ENCODE results near the gene CHRDL1. TPM values are rescaled to one million over a fixed set of nuclear protein-coding genes. Genes with fewer than 3 reads are reported as not detected.

CHRDL1 gene
- total RNA-seq, 4 donors from 2014 or later = 4.7 to 23.4 (median 9.8) TPM

- Histone ChIP-seq H3K36me3 (no peaks in the 10 kb centered on the region), H3K27me3 (no peaks in the 10 kb centered on the region), H3K9me3 (no peaks in the 10 kb centered on the region), H3K27ac (no peak overlapping the region), H3K4me1 (no peaks in the 10 kb centered on the region), H3K4me3 (no peak overlapping the region)
- WGBS = 92% methylated on average over 1 of the region's 1 CpG
- no peak for TF ChIP-seq POLR2AphosphoS5 (IDR thresholded peaks at IDR 0.05)
- TF ChIP-seq, protein P1, sequence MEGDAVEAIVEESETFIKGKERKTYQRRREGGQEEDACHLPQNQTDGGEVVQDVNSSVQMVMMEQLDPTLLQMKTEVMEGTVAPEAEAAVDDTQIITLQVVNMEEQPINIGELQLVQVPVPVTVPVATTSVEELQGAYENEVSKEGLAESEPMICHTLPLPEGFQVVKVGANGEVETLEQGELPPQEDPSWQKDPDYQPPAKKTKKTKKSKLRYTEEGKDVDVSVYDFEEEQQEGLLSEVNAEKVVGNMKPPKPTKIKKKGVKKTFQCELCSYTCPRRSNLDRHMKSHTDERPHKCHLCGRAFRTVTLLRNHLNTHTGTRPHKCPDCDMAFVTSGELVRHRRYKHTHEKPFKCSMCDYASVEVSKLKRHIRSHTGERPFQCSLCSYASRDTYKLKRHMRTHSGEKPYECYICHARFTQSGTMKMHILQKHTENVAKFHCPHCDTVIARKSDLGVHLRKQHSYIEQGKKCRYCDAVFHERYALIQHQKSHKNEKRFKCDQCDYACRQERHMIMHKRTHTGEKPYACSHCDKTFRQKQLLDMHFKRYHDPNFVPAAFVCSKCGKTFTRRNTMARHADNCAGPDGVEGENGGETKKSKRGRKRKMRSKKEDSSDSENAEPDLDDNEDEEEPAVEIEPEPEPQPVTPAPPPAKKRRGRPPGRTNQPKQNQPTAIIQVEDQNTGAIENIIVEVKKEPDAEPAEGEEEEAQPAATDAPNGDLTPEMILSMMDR (IDR thresholded peaks at IDR 0.05) = no peak
- no peak for TF ChIP-seq POLR2A (IDR thresholded peaks at IDR 0.05)
- no peak for TF ChIP-seq EP300 (IDR thresholded peaks at IDR 0.05)
- DNase-seq (ENCODE audit: low spot score in 2 of 2) = no peak
These were observed 104.2 kb downstream of the CHRDL1 start for GRCh38 chrX:110691446-110691845.

DNA sequence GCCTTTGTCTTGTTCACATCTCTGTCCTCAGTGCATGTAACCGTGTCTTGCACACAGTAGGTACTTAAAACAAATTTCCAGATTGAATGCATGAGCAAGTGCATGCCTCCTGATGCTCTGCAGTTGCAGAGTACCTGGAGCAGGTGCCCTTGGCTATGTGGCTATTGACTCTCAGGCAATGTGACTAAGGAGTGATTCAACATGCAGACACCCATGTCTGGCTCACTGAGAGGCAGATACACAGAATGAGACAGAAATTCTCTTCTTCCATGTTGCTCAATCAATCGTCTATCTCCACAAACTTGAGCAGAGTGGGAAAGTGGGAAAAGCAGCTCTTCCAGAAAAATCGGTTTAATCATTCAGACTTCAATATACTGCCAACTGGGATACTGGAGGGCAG lies 111.0 kb downstream of the CHRDL1 start:
- Histone ChIP-seq H3K27ac (no peak overlapping the region), H3K9me3 (no peaks in the 10 kb centered on the region), H3K4me3 (no peak overlapping the region), H3K36me3 (no peaks in the 10 kb centered on the region), H3K27me3 (no peaks in the 10 kb centered on the region), H3K4me1 (no peaks in the 10 kb centered on the region)
- DNase-seq (ENCODE audit: low spot score in 2 of 2) = no peak
- whole genome bisulfite sequencing = 69% methylated on average over 3 of the region's 3 CpGs
- TF ChIP-seq, protein P1 (IDR thresholded peaks at IDR 0.05) = no peak
- TF ChIP-seq EP300 (IDR thresholded peaks at IDR 0.05) = no peak
- no peak for TF ChIP-seq POLR2AphosphoS5 (IDR thresholded peaks at IDR 0.05)
- TF ChIP-seq POLR2A (IDR thresholded peaks at IDR 0.05) = no peak

- Histone ChIP-seq H3K4me1 (no peaks in the 10 kb centered on the region), H3K27ac (no peak overlapping the region), H3K27me3 (no peaks in the 10 kb centered on the region), H3K4me3 (no peak overlapping the region), H3K36me3 (no peaks in the 10 kb centered on the region), H3K9me3 (no peaks in the 10 kb centered on the region)
- WGBS = 69% methylated on average over 2 of the region's 2 CpGs
- TF ChIP-seq, protein P1 (IDR thresholded peaks at IDR 0.05) = no peak
- no peak for TF ChIP-seq EP300 (IDR thresholded peaks at IDR 0.05)
- no peak for TF ChIP-seq POLR2AphosphoS5 (IDR thresholded peaks at IDR 0.05)
- TF ChIP-seq POLR2A (IDR thresholded peaks at IDR 0.05) = no peak
- no peak for DNase-seq (ENCODE audit: low spot score in 2 of 2)
These were observed 111.7 kb downstream of the CHRDL1 start for GRCh38 chrX:110683925-110684324.

DNA sequence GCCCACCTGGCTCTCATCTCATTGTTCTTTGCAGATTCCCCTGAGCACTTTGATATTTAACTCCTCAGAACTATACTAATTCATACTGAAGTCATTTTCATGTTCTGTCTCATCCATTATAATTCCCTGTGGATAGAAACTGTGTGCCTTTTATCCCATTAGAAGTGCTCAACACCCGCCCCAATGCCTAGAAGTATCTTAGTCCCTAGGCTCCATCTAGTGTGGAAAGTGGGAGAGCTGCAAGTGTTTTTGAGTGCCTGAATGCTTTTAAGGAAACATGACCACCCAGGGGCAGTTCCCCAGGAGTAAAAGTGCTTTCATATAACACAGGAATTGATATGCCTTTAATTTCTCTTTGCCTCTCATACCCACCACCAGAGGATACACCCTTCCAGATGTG lies 117.0 kb downstream of the CHRDL1 start:
- no peak for TF ChIP-seq EP300 (IDR thresholded peaks at IDR 0.05)
- no peak for TF ChIP-seq POLR2A (IDR thresholded peaks at IDR 0.05)
- TF ChIP-seq POLR2AphosphoS5 (IDR thresholded peaks at IDR 0.05) = no peak
- TF ChIP-seq, protein P1 (IDR thresholded peaks at IDR 0.05) = no peak
- no peaks in the 10 kb centered on the region for H3K4me1 ChIP-seq
- H3K9me3 ChIP-seq = no peaks in the 10 kb centered on the region
- no peak for DNase-seq (ENCODE audit: low spot score in 2 of 2)
- no peaks in the 10 kb centered on the region for H3K27me3 ChIP-seq
- WGBS = 72% methylated on average over 1 of the region's 1 CpG
- H3K27ac ChIP-seq = no peak overlapping the region
- no peak overlapping the region for H3K4me3 ChIP-seq
- H3K36me3 ChIP-seq = no peaks in the 10 kb centered on the region

DNA sequence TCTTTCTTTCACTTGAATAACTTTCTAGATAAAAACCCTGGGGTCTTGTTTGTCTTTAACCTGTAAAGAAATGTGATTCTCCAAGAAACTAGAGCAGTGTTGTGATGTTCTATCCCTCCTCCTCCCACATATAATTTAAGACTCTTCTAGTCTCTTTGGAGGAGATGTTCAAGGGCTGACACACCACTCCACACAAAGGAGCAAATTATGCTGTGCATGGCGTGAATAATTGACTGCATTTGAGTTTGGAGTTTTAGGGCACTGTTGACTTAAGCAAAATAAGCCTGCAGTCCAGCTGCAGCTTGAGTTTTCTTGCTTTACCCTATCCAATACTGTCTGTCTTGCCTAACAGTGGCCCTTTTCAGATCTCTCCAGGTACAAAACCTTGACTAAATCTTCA lies 119.7 kb downstream of the CHRDL1 start:
- Histone ChIP-seq H3K27ac (no peak overlapping the region), H3K4me1 (no peaks in the 10 kb centered on the region), H3K9me3 (no peaks in the 10 kb centered on the region), H3K27me3 (no peaks in the 10 kb centered on the region), H3K4me3 (no peak overlapping the region), H3K36me3 (no peaks in the 10 kb centered on the region)
- WGBS = 39% methylated on average over 1 of the region's 1 CpG
- no peak for DNase-seq (ENCODE audit: low spot score in 2 of 2)
- TF ChIP-seq, protein P1 (IDR thresholded peaks at IDR 0.05) = no peak
- TF ChIP-seq POLR2AphosphoS5 (IDR thresholded peaks at IDR 0.05) (no peak), EP300 (IDR thresholded peaks at IDR 0.05) (no peak), POLR2A (IDR thresholded peaks at IDR 0.05) (no peak)
